HG03571 (cell line): ENCODE data around the gene TUBGCP2.
A peak's percentile ranks its signal among the peaks of the same experiment; 100 is the strongest.

Experiments used
- ATAC-seq: cut with Tn5 transposase; IDR thresholded peaks from one replicate; pipeline ENCODE4 v1.9.1; 2021; ENCODE audit not compliant: unreplicated experiment

TUBGCP2 gene

DNA sequence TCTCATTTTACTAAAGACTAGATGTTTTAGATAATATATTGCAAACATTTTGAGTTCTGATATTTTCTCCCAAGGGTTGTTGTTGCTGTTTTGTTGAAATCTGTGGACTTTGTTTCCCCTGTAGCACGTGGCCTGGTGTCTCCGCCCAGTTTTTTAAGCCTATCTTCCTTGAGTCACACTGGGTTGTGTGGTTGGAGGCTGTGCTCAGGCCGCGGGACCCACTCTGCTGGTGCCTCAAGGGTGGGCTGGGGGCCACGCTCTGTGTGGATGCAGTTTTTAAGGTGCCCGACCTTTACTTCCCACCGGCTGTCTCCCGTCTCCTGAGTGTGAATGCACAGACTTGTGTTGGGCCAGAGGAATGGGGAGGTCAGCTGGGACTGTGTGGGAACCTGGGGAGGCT lies 34.3 kb upstream of the TUBGCP2 start:
- ATAC-seq, result no peak

DNA sequence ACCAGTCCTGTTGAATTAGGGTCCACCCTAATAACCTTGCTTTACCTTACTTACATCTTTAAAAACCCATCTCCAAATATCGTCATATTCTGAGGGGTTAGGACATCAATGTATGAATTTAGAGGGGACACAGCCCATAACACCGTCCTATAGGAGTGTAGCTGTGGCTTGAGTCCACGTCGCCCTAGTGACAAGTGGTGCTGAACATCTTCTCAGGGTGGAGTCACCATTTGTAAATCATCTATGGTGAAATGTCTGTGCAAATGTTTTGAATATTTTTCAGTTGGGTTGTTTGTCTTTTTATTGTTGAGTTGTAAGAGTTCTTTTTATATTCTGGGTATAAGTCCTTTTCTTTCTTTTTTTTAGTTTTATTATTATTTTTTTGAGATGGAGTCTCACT lies 33.3 kb upstream of the TUBGCP2 start:
- ATAC-seq, result no peak

DNA sequence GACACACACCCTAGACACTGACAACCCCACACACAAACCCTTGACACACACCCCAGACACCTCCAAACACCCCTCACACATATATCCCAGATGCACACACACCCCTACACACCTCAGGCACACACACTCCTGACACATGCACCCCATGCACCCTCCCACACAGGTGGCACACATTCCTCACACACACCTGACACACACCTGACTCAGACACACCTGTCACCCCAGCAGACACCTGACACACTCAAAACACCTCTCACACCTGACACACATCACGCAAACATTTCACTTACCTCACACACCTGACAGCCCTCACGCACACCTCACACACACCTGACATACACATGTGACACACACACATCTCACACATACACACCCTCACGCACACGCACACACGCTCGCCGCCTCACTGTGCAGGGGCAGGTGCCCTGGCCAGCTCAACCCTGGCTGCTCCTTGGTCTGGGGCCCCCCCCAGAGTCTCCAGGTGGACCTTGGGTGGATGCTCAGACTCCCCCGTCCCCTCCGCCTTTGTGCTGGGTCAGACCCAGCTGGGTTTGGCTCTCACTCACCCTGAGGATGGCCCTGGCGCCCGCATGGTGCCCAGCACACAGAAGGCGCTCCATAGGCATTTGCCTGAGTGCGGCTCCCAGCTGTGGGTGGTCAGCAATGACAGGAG lies 31.2 kb upstream of the TUBGCP2 start:
- ATAC-seq, result no peak

DNA sequence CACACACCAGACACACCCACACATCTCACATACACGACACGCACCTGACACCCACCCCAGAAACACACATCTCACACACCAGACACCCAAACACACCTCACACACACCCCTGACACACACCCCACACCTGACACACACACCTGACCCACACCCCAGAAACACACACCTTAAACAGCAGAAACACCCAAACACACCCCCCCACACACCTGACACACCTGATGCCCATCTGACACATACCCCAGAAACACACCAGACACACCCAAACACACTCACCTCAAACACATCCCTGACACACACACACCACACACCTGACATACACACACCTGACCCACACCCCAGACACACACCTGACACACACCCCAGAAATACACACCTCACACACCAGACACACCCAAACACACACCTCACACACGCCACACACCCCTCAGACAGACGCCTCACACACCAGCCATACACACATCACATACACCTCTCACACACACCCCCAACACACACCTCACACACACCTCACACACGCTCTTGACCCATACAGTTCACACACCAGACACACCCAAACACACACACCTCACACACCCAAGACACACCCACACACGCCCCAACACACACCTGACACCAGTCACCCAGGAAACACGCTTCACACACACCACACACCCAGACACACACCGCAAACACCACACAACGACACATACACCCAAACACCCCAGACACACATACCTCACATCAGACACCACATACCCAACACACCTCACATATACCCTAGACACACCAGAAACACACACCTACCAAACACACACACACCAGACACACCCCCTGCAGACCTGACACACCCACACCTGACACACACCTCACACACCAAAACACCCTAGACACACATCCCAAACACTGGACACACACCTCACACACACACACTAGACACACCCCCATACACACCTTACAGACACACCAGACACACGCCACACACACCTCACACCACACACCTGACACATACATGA lies 29.7 kb upstream of the TUBGCP2 start:
- ATAC-seq, result no peak

GRCh38 chr10:133337370-133337725 lies 28.7 kb upstream of the TUBGCP2 start:
- ATAC-seq, result no peak

- no peak for ATAC-seq
These were observed 28.1 kb upstream of the TUBGCP2 start, which contains the start of gene CALY for GRCh38 chr10:133336577-133337369. TSS of gene CALY (minus strand) at chr10:133336896. CDS start at chr10:133328989, 7,907 bp downstream.

DNA sequence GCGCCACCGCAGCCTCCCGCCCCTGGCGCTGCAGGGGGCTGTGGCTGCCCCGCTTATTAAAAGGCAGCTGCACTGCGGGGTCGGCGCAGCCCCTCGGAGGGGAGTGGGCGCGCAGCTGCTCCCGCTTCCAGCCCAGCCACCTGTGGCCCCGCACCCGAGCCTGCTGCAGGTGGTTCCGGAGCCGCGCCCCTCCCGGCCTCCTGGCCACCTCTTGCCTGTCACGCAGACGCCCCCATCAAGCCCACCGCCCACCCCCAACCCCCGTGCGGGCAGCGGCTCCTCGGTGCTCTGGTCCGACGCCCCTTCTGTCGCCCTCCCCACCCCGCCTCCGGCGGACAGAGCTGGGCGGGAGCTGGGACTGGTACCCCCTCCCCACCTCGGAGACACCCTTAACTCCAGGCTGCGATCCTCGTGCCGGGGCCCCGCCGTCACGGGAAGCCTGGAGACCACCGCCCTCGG lies 27.5 kb upstream of the TUBGCP2 start:
- ATAC-seq, result no peak

GRCh38 chr10:133335246-133336117 lies 26.8 kb upstream of the TUBGCP2 start:
- no peak for ATAC-seq

DNA sequence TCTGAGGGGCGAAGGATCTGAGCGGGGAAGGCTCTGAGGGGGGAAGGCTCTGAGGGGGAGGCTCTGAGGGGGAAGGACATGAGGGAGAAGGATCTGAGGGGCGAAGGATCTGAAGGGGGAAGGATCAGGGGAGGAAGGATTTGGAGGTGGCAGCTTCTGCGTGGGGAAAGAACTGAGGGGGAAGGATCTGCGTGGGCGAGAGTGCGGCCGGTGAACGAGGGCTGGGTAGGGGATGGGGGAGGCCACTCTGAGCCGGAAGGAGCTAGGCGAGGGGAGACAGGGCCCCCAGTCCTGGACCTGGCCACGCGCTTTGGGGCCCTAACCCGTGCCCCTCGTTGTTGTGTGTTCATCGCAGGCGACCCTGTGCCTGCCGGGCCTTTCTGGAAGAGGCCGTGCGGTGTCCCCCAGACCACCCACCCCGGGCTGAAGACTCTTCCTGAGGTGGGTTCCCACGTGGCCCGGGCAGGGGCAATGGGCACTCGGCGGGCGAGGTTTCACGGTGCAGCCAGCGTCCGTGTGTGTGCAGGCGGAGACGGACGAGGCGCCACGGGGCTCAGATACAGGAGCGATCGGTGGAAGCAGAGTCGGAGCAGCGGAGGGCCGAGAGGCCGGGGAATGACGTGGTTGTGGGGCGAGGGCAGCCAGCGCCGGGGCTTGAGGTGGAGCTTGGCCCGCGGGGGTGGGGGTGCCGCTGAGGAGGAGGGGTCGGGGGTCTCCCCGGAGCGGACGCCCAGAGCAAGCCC lies 26.0 kb upstream of the TUBGCP2 start:
- no peak for ATAC-seq

DNA sequence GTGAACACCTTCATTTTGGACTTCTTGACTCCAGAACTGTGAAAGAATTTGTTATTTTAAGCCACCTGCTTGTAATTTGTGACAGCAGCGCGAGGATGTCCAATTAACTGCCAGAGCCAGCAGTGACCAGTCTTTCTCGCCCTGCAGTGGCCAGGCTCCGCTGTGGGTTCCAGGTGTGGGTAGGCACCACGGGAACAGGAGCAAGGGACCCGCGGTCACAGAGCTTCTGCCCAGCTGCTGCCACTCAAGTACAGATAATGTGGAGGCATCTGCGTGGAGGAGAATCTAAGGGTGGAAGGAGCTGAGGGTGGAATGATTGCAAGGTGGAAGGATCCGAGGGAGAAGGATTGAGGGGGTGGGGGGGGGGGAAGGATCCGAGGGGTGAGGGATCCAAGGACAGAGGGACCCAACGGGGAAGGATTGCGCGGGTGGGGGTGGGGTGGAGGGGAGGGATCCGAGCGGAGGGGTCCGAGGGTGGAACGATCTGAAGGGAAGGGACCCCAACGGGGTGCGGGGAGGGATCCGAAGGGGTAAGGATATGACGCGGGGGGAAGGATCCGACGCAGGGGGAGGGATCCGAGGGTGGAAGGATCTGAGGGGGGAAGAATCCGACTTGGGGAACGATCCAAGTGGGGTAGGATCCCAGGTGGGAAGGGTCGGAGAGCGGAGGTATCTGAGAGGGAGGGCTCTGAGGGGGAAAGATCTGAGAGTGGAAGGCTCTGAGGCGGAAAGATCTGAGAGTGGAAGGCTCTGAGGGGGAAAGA lies 24.4 kb upstream of the TUBGCP2 start:
- ATAC-seq, result no peak

DNA sequence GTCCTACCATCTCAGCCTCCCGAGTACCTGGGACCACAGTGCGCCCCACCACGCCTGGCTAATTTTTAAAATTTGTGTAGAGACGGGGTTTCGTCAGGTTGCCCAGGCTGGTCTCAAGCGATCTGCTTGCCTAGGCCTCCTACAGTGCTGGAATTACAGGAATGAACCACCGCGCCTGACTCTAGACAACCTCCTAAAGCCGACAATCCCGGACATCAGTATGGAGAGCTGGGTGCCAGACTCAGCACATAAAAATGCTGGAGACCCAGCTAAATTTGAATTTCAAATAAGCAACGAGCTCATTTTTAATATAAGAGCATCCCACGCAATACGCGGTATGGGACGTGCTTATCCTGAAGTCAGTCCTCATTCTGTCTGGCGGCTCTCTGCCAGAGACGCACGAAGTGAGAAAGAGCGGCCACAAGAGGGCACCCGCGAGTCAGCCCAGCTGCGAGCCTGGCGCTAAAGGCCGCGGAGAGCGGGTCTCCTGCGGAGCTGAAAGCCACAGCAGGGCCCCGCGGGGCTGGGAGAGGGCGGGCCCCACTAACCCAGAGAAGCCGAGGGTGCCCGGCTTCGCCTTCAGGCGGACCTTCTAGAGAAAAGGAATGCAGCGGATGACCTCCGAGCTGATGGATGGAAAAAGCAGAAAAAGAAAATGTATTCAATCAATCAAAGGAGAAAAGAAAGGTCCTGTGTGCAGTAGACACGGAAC lies 21.0 kb upstream of the TUBGCP2 start:
- ATAC-seq, result peak; percentile 75

DNA sequence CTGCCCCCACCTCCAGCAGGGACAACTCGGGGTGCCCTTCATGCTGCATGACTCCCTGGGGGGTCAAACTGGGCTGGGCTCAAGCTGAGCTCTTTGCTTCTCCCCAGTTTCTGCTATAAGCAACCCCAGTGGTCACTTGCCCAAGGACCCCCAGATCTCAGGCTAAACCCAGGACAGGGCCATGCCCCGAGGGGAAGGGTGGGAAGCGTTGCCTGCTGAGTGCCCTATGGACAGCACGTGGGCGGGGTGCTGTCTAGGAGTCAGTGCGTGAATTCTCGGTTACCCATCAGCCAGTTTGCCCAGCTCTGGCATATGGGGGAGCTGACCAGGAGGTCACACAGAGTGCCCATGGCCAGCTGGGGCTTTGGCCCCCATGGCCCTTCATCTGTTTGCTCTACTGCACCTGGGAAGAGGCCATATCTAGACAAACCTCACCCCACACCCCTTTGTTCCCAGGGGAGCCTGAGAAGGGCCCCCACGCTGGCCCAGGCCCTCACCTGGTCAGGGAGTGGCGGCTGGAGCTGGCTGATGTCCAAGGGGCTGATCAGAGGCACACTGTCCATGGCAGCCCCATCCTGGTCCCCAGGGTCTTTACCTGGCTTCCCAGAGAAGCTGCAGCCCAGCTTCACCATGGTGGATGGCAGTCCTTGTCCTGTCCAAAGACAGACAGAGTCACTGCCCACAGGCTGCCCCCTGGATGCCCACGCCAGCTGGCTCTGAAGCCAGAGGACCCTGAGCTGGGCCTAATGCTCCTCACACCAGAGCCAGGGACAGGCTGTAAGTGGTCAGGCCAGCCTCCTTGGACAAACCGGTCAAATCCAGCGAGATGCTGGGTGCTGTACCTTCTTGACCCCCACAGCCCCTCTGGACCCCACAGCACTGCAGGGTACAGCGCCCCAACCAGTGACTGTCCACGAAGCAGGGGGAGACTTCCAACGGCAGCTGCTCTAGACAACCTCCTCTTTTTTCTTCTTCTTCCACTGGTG lies 20.0 kb upstream of the TUBGCP2 start:
- no peak for ATAC-seq

DNA sequence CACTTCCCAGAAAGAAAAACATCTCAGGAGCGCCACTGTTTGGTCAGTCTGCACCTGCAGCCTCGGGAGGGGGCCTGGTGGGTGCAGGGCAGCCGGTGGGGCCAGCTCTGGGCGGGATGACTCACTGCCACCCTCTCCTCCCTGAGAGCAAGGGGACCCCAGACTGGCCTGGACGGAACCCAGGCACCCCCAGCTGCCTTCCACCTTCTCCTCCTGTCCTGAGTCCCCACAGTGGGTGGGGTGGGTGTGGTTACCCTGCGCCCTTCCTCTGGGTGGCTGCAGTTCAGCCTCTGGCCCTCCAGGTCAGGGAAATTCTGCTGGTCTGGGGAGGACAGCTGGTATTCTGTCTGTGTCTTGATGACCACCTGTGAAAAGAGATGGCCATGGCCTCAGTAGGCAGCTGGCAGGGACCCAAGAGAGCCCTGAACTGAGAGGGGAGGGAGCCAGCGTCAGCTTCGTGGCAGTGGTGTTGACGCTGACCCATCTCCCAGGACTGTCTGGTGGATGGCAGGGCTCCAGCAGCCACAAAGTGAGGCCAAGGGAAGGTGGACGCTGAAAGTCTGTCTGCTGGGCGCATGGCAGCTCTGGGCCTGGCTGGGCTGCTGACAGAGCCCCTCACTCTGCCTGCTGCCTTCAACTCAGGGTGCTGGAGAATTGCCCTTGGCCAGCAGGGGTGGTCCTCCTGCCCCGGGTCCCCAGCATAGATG lies 19.1 kb upstream of the TUBGCP2 start:
- ATAC-seq, result no peak

DNA sequence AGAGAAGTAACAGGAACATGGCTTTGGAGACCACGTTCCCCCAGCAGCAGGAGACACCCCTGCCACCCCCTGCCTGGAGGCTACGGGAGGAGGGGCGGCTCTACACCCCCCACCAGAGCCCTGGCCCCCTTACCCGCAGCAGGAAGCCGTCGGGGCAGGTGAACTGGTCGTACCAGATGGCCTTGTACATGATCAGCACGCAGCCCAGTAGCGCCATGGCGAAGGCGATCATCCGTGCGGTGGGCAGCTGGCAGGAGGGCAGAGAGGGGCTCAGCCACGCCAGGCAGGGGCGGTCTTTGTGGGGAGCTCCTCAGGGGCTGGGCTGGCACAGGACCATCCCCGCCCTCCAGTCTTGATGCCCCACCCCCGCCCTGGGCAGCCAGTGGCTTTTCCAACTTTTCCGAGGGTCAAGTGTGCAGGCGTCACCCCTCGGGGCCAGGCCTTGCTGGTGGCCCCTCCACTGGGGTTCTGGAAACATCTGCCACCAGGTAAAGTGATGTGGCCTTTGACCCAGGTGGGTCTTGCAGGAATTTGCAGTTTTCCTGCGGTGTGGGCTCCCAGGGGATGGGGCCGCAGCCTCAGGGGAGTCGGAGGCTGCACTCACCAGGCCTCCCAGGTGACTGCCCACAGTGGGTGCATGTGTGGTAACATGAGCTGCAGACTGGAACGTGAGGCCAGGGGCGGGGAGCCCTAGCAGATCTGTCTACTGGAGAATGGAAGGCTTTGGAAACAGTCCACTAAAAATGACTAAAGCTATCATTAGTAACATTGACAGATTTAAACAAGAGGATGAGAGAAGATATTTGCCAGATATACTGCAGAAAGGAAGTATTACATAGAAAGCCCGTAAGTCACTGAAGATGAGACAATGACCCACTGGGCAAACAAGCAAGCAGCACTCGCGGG lies 18.3 kb upstream of the TUBGCP2 start:
- ATAC-seq, result no peak

GRCh38 chr10:133326223-133326551 lies 17.5 kb upstream of the TUBGCP2 start:
- ATAC-seq, result no peak
